ENCODE data around the gene ATP11C.
"Not testable (repeated sequence)": the region's sequence is repeated elsewhere in the genome, so short reads cannot be mapped to it uniquely, and the experiment has no call there.

Gene ATP11C

GRCh38 chrX:139924069-139924695, 8.7 kb downstream of the ATP11C start:
- DNase-seq = no peak

- not testable (repeated sequence) for DNase-seq
These were observed 11.7 kb downstream of the ATP11C start for GRCh38 chrX:139921142-139921541.

- no peak for DNase-seq
These were observed 12.5 kb downstream of the ATP11C start for GRCh38 chrX:139920316-139920715.

- no peak for DNase-seq
These were observed 18.4 kb downstream of the ATP11C start for GRCh38 chrX:139914421-139914820.

GRCh38 chrX:139909712-139910111, 23.1 kb downstream of the ATP11C start:
- DNase-seq = no peak

GRCh38 chrX:139907078-139907477, 25.8 kb downstream of the ATP11C start:
- no peak for DNase-seq

GRCh38 chrX:139905743-139906142, 27.1 kb downstream of the ATP11C start:
- no peak for DNase-seq

GRCh38 chrX:139905051-139905450, 27.8 kb downstream of the ATP11C start:
- DNase-seq = no peak

- DNase-seq = no peak
These were observed 29.6 kb downstream of the ATP11C start for GRCh38 chrX:139903210-139903609.

- no peak for DNase-seq
These were observed 30.3 kb downstream of the ATP11C start for GRCh38 chrX:139902559-139902958.

- DNase-seq = no peak
These were observed 34.5 kb downstream of the ATP11C start for GRCh38 chrX:139898334-139898733.

GRCh38 chrX:139892512-139892911, 40.3 kb downstream of the ATP11C start:
- DNase-seq = no peak

- DNase-seq = no peak
These were observed 41.7 kb downstream of the ATP11C start for GRCh38 chrX:139890991-139891700.

GRCh38 chrX:139889760-139890159, 43.1 kb downstream of the ATP11C start:
- DNase-seq = no peak

GRCh38 chrX:139883984-139884383, 48.9 kb downstream of the ATP11C start:
- no peak for DNase-seq

GRCh38 chrX:139882299-139882698, 50.6 kb downstream of the ATP11C start:
- no peak for DNase-seq

GRCh38 chrX:139881572-139881971, 51.3 kb downstream of the ATP11C start:
- DNase-seq = no peak

- no peak for DNase-seq
These were observed 51.7 kb downstream of the ATP11C start for GRCh38 chrX:139881130-139881529.

- no peak for DNase-seq
These were observed 55.0 kb downstream of the ATP11C start for GRCh38 chrX:139877710-139878414.

GRCh38 chrX:139875841-139876240, 57.0 kb downstream of the ATP11C start:
- DNase-seq = no peak

- no peak for DNase-seq
These were observed 63.1 kb downstream of the ATP11C start for GRCh38 chrX:139869796-139870195.

GRCh38 chrX:139864640-139865039, 68.2 kb downstream of the ATP11C start:
- DNase-seq = no peak

- DNase-seq = no peak
These were observed 70.6 kb downstream of the ATP11C start for GRCh38 chrX:139862208-139862607.

GRCh38 chrX:139856826-139857225, 76.0 kb downstream of the ATP11C start:
- not testable (repeated sequence) for DNase-seq
